ENCODE measurements around the gene GIMAP2. TPM values are rescaled to one million over a fixed set of nuclear protein-coding genes. Genes with fewer than 3 reads are reported as not detected.

GIMAP2 gene
- polyA plus RNA-seq, 1 donor (not counting 4 experiments of a cell fraction or from before 2014, with no cell fraction given), result 3.2 TPM

DNA sequence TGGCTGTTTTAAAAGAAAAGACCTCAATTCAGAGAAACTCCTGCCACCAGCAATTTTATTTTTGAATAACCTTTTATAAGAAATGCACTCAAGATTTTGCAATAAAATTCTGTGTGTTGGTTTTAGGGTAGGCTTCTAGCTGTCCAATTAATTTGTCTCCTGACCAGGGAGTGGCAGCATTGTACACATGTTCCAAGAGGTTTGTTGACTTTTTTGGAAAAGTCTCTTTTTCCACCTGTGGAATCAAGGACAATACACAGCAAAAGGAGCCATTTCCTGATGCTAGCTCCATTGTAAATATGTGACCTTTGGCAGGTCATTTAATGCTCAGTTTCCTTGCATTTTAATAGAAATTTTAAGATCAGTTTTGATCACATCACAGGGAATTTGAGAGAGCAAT lies 53.5 kb downstream of the GIMAP2 start:
- no peak overlapping the region for H3K27ac ChIP-seq (ENCODE audit: control insufficient read depth, insufficient read depth, low read length)
- DNase-seq (ENCODE audit: low read depth, low spot score) (no peak), FAIRE-seq (no peak)
- no peak for TF ChIP-seq EZH2 (IDR thresholded peaks at IDR 0.05; ENCODE audit: low read length)
- TF ChIP-seq, protein P1, sequence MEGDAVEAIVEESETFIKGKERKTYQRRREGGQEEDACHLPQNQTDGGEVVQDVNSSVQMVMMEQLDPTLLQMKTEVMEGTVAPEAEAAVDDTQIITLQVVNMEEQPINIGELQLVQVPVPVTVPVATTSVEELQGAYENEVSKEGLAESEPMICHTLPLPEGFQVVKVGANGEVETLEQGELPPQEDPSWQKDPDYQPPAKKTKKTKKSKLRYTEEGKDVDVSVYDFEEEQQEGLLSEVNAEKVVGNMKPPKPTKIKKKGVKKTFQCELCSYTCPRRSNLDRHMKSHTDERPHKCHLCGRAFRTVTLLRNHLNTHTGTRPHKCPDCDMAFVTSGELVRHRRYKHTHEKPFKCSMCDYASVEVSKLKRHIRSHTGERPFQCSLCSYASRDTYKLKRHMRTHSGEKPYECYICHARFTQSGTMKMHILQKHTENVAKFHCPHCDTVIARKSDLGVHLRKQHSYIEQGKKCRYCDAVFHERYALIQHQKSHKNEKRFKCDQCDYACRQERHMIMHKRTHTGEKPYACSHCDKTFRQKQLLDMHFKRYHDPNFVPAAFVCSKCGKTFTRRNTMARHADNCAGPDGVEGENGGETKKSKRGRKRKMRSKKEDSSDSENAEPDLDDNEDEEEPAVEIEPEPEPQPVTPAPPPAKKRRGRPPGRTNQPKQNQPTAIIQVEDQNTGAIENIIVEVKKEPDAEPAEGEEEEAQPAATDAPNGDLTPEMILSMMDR (optimal IDR thresholded peaks at IDR 0.05 in 1 of 3, IDR thresholded peaks at IDR 0.05 in 1 of 3, conservative IDR thresholded peaks at IDR 0.05 in 1 of 3; ENCODE audit: extremely low read depth in 1 of 3, insufficient read depth in 2 of 3, low read length in 3 of 3), result no peak
- H3K79me2 ChIP-seq (ENCODE audit: control insufficient read depth, insufficient read depth, low read length), result no peaks in the 10 kb centered on the region
- dilution Hi-C loops (cut with MboI; ENCODE audit: extremely low pct_ligation_motif_present, low sequenced_read_pairs), result no loop called here
- H3K4me1 ChIP-seq (ENCODE audit: control insufficient read depth, extremely low read depth, insufficient read depth, low read length), result peaks cover 3% of the 10 kb centered on the region
- H4K20me1 ChIP-seq (ENCODE audit: control insufficient read depth, extremely low read depth, insufficient read depth, low read length), result no peaks in the 10 kb centered on the region
- no peaks in the 10 kb centered on the region for H3K36me3 ChIP-seq (ENCODE audit: control insufficient read depth in 2 of 2, extremely low read depth in 1 of 2, insufficient read depth in 2 of 2, low read length in 2 of 2)
- H3K27me3 ChIP-seq (ENCODE audit: control insufficient read depth, extremely low read depth, insufficient read depth, low read length), result no peaks in the 10 kb centered on the region
- H3K9me3 ChIP-seq (ENCODE audit: control insufficient read depth, low read depth, low read length), result no peaks in the 10 kb centered on the region
- H3K4me2 ChIP-seq (ENCODE audit: control insufficient read depth, extremely low read depth, insufficient read depth, low read depth, low read length), result no peak overlapping the region
- no peak overlapping the region for H3K9ac ChIP-seq (ENCODE audit: control insufficient read depth, extremely low read depth, insufficient read depth, low read length)
- no peak overlapping the region for H3K4me3 ChIP-seq (ENCODE audit: control insufficient read depth in 2 of 3, extremely low read depth in 1 of 3, insufficient read depth in 2 of 3, low read depth in 1 of 3, low read length in 3 of 3)
- H2AFZ ChIP-seq (ENCODE audit: control insufficient read depth, low read length), result no peak overlapping the region
- H3K9me1 ChIP-seq (ENCODE audit: control insufficient read depth, extremely low read depth, insufficient read depth, low read length), result no peaks in the 10 kb centered on the region

DNA sequence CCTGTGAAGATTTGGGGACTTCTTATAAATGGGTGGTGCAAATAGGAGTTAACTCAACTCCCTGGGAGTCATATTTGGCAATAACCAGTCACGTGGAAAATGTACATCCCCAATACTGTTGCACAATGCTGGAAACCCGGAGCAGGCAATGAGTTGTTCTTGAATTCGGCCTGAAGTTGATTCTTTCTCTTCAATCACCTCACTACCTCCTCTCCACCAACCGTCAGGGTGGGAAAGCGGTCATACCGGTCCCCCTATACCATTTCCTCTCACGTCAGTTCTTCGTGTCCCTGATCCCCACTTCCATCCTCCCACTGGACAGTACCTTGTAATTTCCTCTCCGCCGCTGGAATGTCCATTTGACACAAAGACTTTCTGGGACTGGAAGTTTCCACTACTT lies 54.5 kb downstream of the GIMAP2 start:
- dilution Hi-C loops (cut with MboI; ENCODE audit: extremely low pct_ligation_motif_present, low sequenced_read_pairs), result no loop called here
- FAIRE-seq (no peak), DNase-seq (ENCODE audit: low read depth, low spot score) (no peak)
- Histone ChIP-seq H3K9me3 (ENCODE audit: control insufficient read depth, low read depth, low read length) (no peaks in the 10 kb centered on the region), H3K27ac (ENCODE audit: control insufficient read depth, insufficient read depth, low read length) (no peak overlapping the region), H3K4me3 (ENCODE audit: control insufficient read depth in 2 of 3, extremely low read depth in 1 of 3, insufficient read depth in 2 of 3, low read depth in 1 of 3, low read length in 3 of 3) (no peak overlapping the region), H3K4me2 (ENCODE audit: control insufficient read depth, extremely low read depth, insufficient read depth, low read depth, low read length) (no peak overlapping the region), H3K79me2 (ENCODE audit: control insufficient read depth, insufficient read depth, low read length) (no peaks in the 10 kb centered on the region), H3K9ac (ENCODE audit: control insufficient read depth, extremely low read depth, insufficient read depth, low read length) (no peak overlapping the region), H2AFZ (ENCODE audit: control insufficient read depth, low read length) (no peak overlapping the region), H3K4me1 (ENCODE audit: control insufficient read depth, extremely low read depth, insufficient read depth, low read length) (peaks cover 3% of the 10 kb centered on the region), H3K27me3 (ENCODE audit: control insufficient read depth, extremely low read depth, insufficient read depth, low read length) (no peaks in the 10 kb centered on the region), H3K9me1 (ENCODE audit: control insufficient read depth, extremely low read depth, insufficient read depth, low read length) (no peaks in the 10 kb centered on the region), H4K20me1 (ENCODE audit: control insufficient read depth, extremely low read depth, insufficient read depth, low read length) (no peaks in the 10 kb centered on the region), H3K36me3 (ENCODE audit: control insufficient read depth in 2 of 2, extremely low read depth in 1 of 2, insufficient read depth in 2 of 2, low read length in 2 of 2) (no peaks in the 10 kb centered on the region)
- no peak for TF ChIP-seq EZH2 (IDR thresholded peaks at IDR 0.05; ENCODE audit: low read length)
- TF ChIP-seq, protein P1 (optimal IDR thresholded peaks at IDR 0.05 in 1 of 3, IDR thresholded peaks at IDR 0.05 in 1 of 3, conservative IDR thresholded peaks at IDR 0.05 in 1 of 3; ENCODE audit: extremely low read depth in 1 of 3, insufficient read depth in 2 of 3, low read length in 3 of 3), result no peak

Data from keratinocyte (primary cell).